Rectal smooth muscle tissue (tissue), 1 donor: ENCODE data around the gene ASCC3.

ENCODE experiments used
- H3K27ac ChIP-seq: one replicate; pipeline ENCODE4 v1.7.0; 2013; ENCODE audit warnings: low read depth, low read length, inconsistent platforms
- H3K27me3 ChIP-seq: one replicate; pipeline ENCODE4 v1.7.0; 2013; ENCODE audit warnings: low read length; ENCODE audit not compliant: control insufficient read depth, insufficient read depth
- H3K36me3 ChIP-seq: one replicate; pipeline ENCODE4 v1.7.0; 2013; ENCODE audit warnings: low read length; ENCODE audit not compliant: control insufficient read depth, insufficient read depth
- H3K4me1 ChIP-seq: one replicate; pipeline ENCODE4 v1.7.0; 2013; ENCODE audit warnings: low read length; ENCODE audit not compliant: control insufficient read depth, insufficient read depth
- H3K4me3 ChIP-seq: one replicate; pipeline ENCODE4 v1.7.0; 2013; ENCODE audit warnings: low read length
- H3K9ac ChIP-seq: one replicate; pipeline ENCODE4 v1.7.0; 2013; ENCODE audit warnings: low read length

ASCC3 gene

DNA sequence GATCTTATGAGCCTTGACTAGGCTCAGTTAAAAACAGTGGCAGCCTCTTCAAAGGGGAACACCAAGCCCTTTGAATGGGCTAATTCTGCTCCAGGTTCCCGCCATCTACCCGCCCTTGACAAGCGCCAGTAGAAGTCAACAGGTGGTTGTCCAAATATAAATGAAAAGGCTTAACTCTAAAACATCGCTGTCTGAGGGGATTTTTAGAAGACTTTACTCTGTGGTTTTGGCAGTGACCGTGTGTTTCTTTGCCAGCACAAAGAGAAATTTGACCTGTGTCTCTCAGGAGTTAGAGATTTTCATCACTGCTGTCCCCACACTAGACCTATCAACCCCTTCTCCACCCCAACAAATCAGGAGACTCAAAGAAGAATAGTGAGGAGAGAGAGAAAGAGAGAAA lies 396.7 kb downstream of the ASCC3 start:
- H3K4me1 ChIP-seq, result no peaks in the 10 kb centered on the region

GRCh38 chr6:100482698-100483097 lies 398.4 kb downstream of the ASCC3 start:
- Histone ChIP-seq H3K36me3 (no peaks in the 10 kb centered on the region), H3K27me3 (no peaks in the 10 kb centered on the region), H3K4me3 (no peak overlapping the region), H3K4me1 (no peaks in the 10 kb centered on the region), H3K27ac (no peak overlapping the region), H3K9ac (no peak overlapping the region)

More for the DNA sequence above, 396.7 kb downstream of the ASCC3 start:
- Histone ChIP-seq H3K27me3 (no peaks in the 10 kb centered on the region), H3K4me3 (no peak overlapping the region), H3K36me3 (no peaks in the 10 kb centered on the region), H3K9ac (no peak overlapping the region), H3K27ac (no peak overlapping the region)

DNA sequence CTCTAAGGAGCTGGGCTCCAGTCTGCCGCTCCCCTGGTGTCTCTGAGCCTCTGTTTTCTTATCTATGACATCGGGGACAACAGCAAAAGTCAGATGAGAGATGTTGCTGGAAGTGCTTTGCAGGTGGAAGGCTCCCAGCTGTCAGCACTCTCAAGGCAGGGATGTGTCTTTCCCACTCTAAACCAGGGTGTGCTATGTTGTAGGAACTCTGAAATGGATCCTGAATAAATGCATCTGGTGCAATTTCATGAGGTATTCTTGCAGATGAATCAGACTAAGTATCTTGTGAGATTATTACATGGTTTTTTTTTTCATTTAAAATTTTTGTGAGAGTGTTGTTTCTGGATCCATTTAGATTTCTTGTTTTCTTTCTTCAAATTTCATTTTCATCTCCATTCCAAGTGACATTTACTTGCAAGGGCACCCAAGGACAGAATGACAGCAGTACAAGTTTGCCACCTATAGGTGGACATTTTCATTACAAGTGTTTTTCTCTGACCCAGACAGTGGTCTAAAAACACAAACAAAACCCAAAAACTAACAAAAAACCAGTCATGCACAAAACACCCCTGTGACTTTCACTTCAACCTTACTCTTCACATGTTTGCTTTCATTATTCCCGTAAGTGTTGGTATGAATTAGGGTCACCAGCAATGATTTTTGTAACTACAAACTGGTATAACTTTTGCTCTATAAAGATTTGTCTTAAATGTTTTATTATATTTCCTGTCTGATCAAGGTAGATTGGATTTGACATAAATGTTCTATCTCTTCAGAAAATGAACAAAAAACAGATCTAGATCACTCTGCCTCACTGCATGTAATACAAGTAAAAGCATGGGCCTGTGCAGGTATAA lies 401.7 kb downstream of the ASCC3 start:
- Histone ChIP-seq H3K27ac (no peak overlapping the region), H3K4me1 (no peaks in the 10 kb centered on the region), H3K4me3 (no peak overlapping the region), H3K36me3 (no peaks in the 10 kb centered on the region), H3K27me3 (no peaks in the 10 kb centered on the region), H3K9ac (no peak overlapping the region)

- no peak overlapping the region for H3K27ac ChIP-seq
- no peak overlapping the region for H3K9ac ChIP-seq
- H3K4me3 ChIP-seq, result no peak overlapping the region
- no peaks in the 10 kb centered on the region for H3K36me3 ChIP-seq
- H3K4me1 ChIP-seq, result no peaks in the 10 kb centered on the region
- H3K27me3 ChIP-seq, result no peaks in the 10 kb centered on the region
These were observed 405.4 kb downstream of the ASCC3 start for GRCh38 chr6:100475554-100476320.

DNA sequence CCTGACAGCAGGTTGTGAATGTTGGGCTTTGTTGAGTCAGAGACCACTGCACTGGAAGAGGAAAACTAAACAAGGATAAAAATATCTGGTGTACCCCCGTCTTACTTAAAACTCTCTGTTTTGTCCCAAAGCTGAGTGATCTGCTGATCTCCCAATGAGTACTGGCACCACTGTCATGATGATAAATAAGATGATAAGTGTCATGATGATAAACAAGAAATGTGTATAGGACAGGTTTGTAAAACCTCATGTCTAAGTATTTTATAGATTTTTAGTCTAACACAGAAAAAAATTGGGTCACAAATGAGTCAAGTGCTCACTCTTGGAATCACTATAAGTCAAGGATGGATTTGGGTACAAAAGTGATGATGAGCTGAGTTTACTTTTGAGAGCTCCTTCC lies 407.9 kb downstream of the ASCC3 start:
- Histone ChIP-seq H3K27me3 (peaks cover 8% of the 10 kb centered on the region), H3K9ac (no peak overlapping the region), H3K36me3 (no peaks in the 10 kb centered on the region), H3K27ac (no peak overlapping the region), H3K4me3 (no peak overlapping the region), H3K4me1 (no peaks in the 10 kb centered on the region)

DNA sequence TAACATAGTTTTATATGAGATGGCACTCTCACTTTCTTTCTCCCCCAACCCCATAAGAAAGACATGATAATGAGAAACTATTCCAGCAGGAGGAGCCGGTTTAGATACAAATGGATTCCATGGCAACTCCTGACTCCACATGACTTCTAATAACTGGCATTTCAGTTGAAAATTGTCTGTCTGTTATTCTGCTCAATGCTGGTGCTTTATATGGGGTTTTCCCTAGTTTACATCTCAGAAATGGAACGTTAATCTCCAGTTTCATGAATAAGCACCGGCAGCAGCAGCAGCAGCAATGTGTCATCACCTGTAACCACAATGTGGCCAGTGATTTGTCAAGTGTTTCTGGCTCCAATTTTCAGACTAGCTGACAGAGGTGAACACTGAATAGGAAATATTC lies 408.5 kb downstream of the ASCC3 start:
- Histone ChIP-seq H3K36me3 (no peaks in the 10 kb centered on the region), H3K4me3 (no peak overlapping the region), H3K9ac (no peak overlapping the region), H3K27me3 (peaks cover 9% of the 10 kb centered on the region), H3K27ac (no peak overlapping the region), H3K4me1 (no peaks in the 10 kb centered on the region)

GRCh38 chr6:100470422-100471120 lies 410.6 kb downstream of the ASCC3 start:
- Histone ChIP-seq H3K27me3 (peaks cover 29% of the 10 kb centered on the region), H3K4me3 (no peak overlapping the region), H3K36me3 (no peaks in the 10 kb centered on the region), H3K27ac (no peak overlapping the region), H3K9ac (no peak overlapping the region), H3K4me1 (no peaks in the 10 kb centered on the region)

DNA sequence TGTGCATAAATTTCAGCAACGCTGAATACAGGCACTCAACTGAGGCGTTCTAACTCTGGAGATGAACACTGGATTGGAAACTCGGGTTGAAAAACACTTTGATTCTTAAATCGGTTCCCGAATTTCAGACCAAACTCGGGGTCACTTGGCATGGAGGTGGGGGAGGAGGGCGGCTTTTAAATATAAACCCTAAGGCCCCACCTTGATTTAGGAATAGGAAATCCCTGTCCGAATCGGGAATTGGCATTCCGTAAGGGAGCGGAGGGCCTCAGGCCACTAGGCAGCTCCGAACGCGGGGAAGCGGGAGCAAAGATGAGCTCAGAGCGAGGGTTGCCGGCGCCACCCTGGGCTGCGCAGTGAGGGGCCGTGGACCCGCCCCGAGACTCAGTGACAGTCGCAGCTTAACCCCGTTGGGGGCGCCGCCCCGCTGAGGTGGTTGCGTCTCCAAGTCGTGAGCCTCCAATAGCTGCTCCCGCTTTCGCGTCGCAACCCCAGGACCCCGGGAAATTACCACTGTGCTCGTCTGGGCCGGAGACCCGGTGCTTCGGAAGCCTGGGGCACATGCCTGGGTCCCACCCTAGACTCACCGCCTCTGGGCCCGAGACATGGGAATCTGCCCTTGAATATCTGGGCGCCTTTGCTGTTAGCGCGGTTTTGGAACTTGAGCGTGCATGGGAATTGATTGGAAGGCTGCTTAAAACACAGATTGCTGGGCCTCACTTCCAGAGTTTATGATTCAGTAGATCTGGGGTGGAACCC lies 411.8 kb downstream of the ASCC3 start:
- Histone ChIP-seq H3K9ac (no peak overlapping the region), H3K27me3 (peaks cover 39% of the 10 kb centered on the region), H3K4me1 (no peaks in the 10 kb centered on the region), H3K27ac (no peak overlapping the region), H3K36me3 (no peaks in the 10 kb centered on the region), H3K4me3 (no peak overlapping the region)

DNA sequence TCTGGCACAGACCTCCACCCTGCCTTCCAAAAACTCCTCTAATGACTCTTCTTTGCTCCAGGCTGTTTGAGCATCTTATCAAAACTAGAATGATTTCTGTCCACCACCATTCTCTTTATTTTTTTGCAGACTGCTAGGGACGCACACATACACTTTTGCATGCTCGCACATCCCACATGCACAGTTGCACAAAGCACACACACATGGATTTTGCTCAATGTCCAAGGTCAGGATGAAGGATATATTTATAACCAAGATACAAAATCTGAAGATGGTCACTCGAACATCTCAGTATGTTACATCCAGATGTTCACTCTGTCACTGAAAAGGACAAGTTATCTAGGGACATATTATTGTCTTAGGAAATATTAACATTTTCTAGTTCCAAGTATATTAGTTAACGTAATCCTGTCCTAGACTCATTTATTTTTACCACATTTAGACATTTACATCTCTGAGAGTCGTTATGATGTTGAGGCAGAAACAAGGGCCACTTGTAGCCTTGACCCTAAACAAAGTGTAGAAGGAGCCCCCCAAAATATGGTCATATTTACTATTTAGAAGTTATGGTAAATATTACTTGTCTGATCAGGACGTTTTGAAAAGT lies 413.0 kb downstream of the ASCC3 start:
- Histone ChIP-seq H3K27ac (no peak overlapping the region), H3K27me3 (peaks cover 50% of the 10 kb centered on the region), H3K36me3 (no peaks in the 10 kb centered on the region)

DNA sequence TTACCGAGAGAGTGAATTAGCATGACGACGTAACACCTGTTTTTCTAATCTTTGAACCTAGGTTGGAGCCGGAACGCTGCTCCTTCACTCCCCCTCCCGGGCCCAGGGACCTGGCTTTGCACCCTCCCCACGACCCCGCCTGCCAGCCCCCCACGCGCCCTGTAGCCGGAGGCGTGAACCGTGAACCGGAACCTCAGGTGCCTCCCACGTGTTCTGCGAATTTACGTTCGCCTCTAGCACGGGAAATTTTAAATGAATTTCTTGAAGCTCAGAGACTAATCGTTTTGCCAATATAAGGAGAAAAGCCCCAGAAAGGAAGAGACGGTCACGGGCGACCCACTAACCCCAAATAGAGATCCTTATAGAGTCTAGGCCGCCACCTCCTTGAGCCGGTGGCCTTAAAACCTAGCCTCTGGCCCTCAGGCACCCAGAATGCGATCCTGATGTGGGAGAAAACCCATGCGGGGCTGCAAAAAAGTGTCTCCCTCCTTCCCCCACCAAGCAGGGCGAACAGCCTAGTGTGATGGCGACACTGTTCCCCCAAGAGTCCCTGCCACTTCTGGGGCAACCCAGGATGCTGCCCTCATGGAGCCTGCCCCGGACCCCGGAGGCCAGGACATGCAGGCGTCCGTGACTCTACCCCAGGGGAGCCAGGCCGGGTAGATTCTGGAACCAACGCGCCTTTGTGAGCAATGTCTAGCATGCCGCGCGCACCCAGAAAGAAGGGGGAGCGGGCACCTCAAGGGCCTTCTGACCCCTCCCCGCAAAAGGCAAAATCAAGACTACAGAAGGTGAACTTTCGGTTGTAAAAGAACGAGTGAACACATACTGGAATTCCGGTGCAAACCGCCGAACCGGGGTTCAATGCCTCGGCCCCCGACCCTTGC lies 413.8 kb downstream of the ASCC3 start:
- Histone ChIP-seq H3K27ac (no peak overlapping the region), H3K4me3 (no peak overlapping the region), H3K27me3 (peaks cover 51% of the 10 kb centered on the region), H3K4me1 (no peaks in the 10 kb centered on the region), H3K36me3 (no peaks in the 10 kb centered on the region), H3K9ac (no peak overlapping the region)

More for the DNA sequence above, 413.0 kb downstream of the ASCC3 start:
- no peaks in the 10 kb centered on the region for H3K4me1 ChIP-seq
- no peak overlapping the region for H3K9ac ChIP-seq
- H3K4me3 ChIP-seq, result no peak overlapping the region
